Measurements from ENCODE around the gene ZFAND2A.
"Not testable (repeated sequence)": the region's sequence is repeated elsewhere in the genome, so short reads cannot be mapped to it uniquely, and the experiment has no call there.

Gene ZFAND2A

DNA sequence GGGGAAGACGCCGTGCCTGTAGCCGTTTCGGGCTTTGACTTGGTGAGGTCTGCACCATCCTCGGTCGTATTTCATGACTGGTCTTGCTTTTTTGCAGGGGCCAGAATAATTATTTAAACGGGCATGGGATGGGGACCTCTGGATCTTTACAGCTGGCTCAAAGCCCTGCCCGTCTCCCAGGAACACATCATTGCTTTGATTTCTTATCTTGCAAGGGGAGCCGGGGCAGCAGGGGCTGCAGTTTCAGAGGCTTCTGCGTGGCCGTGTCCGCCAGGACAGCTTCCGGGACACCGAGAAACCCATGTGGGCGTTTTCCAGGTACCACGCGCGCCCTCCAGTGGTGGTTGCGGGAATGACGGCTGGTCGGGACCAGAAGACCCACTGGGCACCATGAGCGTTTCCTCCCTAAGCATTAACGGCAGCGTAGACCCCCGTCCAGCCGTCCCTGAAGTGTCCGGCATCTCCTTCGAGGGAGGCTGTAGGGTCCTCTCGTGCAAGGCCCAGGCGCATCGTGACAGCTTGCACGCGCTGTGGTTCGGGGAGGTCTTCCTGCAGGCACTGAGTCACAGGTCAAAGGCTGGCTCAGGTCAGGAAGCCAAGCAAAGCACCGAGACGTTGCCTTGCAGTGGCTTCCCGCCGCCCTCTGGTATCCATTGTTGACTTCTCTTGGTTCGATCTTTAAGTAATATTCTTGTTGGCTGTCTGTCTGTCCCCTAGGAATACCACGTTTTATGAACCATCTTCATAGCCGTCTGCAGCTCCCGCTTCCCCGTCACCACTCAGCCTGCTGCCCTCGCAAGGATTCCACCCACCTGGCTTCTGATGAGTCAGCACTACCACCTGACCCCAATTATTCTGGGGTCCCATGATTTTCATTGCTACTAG is 16.2 kb upstream of the ZFAND2A start:
- DNase-seq, result peak; percentile 88
- in situ Hi-C loops (cut with MboI; ENCODE audit: low pct_unique_long_range_greater_than_20kb, low sequenced_read_pairs), result no loop called here

DNA sequence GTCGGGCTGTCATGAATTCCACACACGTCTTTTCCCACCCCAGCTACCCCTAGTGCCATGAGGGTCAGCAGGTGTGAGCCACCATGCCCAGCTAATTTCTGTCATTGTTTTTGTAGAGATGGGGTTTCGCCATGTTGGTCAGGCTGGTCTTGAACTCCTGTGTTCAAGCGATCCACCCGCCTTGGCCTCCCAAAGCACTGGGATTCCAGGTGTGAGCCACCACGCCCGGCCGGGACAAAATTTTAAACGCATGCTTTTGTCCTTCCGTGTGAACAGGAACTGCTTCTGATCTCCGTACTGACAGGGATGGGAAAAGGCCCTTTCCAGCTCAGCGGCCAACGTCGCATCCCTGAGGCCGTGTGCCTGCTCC is 15.6 kb upstream of the ZFAND2A start:
- in situ Hi-C loops (cut with MboI; ENCODE audit: low pct_unique_long_range_greater_than_20kb, low sequenced_read_pairs), result no loop called here
- DNase-seq, result no peak

DNA sequence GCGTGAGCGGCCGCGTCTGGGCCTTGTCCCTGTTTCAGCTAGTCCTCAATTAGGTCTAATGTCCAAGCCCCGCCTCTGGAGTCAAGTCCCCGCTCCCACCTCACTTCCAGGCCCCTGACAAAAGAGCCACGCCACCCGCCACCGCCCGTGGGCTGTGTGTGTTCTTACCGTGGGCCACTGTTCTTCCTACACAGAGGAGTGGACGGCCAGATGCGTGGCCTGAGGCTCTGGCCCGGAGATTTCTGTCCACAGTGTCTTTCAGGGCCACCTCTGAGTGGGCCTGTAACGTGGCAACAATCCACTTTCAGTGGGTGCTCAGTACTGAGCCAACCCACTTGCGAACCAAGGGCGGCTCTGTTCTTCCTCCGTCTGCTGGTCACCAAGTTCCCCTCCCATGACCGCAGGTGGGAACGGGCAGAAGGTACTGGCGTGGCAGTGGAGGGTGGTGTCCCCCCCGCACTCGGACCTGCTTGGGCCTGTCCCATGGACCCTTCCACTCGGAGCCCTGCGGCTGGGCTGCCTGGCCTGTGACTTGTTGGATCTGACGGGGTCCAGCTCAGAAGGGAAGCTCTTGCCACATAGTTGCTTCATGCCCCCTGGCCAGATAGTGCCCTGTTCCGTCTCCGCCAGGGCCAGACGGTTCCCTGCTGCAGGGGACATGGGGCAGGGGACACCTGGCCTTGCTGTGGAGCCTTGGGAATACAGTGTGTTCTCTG is 15.0 kb upstream of the ZFAND2A start:
- in situ Hi-C loops (cut with MboI; ENCODE audit: low pct_unique_long_range_greater_than_20kb, low sequenced_read_pairs), result no loop called here
- no peak for DNase-seq

DNA sequence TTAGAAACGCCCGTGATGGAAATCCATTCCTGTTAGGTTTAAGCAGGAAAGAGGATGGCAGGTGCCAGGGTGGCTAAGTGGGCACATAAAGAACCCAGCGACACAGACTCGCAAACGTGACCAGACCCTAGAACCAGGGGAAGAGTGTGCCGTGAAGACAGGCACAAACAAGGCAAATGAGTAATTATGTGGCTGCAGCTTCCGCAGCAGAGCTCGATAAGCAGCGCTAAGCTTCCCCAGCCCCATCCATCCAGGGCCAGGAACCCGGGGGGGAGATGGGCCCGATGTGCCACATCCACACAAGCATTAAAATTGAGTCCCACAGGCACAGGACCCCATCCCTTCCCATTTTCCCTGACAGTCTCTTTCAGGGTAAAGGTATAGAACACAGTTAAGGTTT is 14.0 kb upstream of the ZFAND2A start:
- in situ Hi-C loops (cut with MboI; ENCODE audit: low pct_unique_long_range_greater_than_20kb, low sequenced_read_pairs), result no loop called here

DNA sequence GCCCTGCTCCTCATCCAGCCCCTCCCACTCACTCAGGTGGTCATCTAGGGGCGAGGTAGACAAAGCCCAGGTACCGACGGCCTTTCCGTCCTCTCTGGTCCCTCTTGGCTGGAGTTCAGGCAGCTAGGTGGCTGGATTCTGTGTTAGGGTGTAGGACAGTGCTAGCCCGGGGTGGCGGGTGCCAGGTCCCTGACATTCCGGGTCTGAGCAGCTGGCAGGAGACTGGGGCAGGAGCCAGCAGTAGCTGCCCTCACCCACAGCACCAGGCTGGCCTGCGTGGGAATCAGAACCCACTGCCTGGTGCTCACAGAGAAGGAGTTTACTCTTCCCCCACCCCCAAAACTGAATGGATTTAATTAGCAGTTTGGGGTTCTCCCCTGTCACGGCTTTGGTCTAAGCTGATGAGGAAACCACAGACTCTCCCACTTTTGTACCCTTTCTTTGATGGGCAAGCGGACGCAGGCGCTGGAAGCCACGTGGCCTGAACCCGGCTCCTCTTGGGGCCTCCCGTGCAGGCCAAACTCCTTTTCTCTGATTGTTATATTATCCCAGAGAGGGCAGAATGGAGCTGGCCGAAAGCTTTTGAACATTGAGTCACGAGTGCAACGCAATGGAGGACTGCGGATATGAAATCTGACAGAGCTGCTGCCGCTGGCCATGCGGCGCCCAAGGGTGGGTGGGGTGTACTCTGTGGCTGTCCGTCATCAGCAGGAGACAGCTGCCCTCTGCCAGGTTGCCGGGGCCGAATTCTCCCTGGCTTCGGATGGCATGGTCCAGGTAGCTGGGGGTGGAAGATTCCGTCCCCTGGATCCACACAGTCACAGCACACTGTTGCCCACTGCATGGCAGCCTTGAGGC is 12.9 kb upstream of the ZFAND2A start:
- DNase-seq, result no peak
- in situ Hi-C loops (cut with MboI; ENCODE audit: low pct_unique_long_range_greater_than_20kb, low sequenced_read_pairs), result no loop called here

More for the DNA sequence above, 14.0 kb upstream of the ZFAND2A start:
- no peak for DNase-seq

DNA sequence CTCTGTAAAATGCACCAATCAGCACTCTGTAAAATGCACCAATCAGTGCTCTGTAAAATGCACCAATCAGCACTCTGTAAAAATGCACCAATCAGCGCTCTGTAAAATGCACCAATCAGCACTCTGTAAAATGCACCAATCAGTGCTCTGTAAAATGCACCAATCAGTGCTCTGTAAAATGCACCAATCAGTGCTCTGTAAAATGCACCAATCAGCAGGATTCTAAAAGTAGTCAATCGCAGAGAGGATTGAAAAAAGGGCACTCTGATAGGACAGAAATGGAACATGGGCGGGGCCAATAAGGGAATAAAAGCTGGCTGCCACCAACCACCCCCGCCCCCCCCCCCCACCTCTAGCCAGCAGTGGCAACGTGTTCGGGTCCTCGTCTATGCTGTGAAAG is 11.5 kb upstream of the ZFAND2A start:
- in situ Hi-C loops (cut with MboI; ENCODE audit: low pct_unique_long_range_greater_than_20kb, low sequenced_read_pairs); DNase-seq: not testable (repeated sequence)

DNA sequence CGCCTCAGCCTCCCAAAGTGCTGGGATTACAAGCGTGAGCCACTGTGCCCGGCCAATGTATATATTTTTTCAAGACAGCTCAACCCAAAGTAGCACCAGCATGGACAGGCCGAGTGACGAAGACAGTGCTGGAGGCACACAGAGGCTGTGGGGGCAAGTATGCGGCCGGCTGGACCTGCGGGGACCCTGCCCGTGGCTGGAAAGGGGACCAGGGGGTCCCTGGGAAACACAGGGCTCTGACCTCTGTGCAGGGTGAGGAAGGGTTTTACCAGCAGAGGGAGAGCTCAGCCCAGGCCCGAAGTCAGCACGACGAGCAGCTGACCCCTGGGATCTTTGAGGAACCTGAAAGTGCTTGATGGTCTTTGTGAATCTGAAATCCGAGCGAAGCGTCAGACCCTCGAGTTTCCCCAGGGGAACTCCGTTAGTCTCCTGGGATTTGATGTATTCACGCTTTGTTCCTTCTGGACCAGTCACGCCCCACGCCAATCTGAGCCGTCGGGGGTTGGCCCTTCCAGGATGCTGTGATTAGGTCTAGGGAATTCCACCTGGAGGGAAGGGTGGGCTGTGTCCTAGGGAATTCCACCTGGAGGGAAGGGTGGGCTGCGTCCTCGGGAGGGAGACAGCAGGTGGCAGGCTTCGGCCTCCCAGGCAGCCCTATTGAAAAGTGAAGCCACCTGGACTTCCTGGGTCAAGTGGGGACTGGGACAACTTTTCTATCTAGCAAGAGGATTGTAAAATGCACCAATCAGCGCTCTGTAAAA is 10.9 kb upstream of the ZFAND2A start:
- DNase-seq, result no peak
- in situ Hi-C loops (cut with MboI; ENCODE audit: low pct_unique_long_range_greater_than_20kb, low sequenced_read_pairs), result no loop called here

DNA sequence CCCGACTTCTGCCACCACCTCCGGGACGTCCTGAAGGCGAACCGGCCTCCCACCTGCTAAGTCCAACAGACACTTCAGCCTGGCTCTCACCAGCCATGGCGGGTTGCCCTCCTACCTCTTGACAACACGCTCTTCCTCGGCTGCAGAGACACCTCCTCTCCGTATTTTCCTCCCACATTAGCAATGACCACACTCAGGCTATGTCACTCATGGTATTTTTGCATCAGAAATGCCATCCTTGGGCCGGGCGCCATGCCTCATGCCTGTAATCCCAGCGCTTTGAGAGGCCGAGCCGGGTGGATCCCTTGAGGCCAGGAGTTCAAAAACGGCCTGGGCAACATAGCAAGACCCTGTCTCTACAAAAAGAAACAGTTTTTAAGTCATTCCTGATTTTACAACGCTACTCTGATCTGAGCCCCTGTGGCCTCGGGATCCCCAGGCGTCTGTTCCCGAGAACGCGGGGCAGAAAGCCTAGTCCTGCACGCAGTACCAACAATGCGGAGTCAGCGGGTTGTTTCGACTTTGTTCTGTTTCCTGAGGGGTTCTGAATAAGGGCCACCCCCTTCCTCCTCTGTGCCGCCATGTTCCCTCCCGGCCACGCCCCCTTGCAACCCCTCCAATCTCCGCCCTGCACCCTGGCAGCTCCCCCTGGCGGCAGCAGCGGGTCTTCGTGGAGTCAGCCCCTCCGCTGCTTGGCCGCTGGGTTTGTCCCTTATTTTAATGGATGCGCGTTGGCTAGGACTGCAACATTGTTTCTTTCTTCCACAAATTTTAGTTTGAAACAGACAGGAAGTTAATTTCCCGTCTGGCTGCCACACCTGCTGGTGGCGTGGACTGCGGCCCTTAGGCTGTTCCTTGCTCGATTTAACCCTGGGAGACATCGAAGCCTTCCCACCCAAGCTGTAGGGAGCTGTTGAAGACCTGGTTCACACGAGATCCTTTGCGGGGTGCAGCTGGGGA is 9.7 kb upstream of the ZFAND2A start:
- in situ Hi-C loops (cut with MboI; ENCODE audit: low pct_unique_long_range_greater_than_20kb, low sequenced_read_pairs), result no loop called here
- peak; percentile 21 for DNase-seq

DNA sequence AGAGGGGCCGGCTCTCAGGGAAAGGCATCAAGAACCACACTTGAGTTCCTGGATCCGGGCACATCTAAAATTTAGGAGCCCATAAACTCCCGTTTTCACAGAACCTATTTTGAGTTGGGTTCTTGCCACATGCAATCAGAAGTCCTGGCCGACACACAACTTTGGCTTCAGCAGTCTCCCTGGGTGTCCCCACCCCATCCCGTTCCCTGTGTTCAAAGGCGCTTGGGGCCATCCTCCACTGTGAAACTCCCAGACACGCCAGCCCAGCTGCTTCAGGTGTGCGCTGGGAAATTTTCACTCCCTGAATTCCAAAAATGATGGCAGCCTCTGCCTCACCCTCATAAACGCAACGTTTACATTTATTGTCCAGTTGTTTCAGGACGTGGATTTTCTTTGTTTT is 8.4 kb upstream of the ZFAND2A start:
- in situ Hi-C loops (cut with MboI; ENCODE audit: low pct_unique_long_range_greater_than_20kb, low sequenced_read_pairs), result no loop called here
- no peak for DNase-seq

DNA sequence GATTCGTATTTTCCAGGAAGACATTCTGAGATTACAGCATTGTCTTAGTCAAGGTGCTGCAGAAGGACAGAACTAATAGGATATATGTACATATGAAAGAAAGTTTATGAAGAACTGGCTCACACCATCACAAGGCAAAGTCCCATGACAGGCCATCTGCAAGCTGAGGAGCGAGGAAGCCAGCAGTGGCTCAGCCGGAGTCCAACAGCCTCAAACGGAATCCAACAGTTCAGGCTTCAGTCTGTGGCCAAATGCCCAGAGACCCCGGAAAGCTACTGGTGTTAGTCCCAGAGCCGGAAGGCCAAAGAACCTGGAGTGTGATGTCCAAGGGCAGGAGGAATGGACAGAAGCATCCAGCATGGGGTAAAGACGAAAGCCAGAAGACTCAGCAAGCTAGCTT is 4.4 kb upstream of the ZFAND2A start:
- no peak for DNase-seq
- in situ Hi-C loops (cut with MboI; ENCODE audit: low pct_unique_long_range_greater_than_20kb, low sequenced_read_pairs), result no loop called here

DNA sequence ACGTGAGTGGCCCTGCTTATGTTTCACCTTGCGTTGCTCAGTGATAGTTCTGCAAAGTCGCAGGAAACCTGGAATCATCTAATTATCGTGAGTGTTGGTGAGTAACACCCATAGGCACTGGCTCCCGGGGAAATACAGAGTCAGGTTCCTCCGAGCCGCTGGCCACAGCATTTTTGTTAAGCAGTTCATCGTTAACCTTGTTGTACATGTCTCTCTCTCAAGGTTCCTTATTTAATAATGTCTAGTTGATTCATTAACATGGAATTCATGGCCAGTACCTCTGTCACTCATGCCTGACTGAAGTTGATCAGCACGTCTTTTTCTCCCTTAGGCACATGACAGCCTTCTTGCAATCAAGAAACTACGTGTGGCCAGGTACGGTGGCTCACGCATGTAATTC is 3.1 kb upstream of the ZFAND2A start:
- no peak for DNase-seq
- in situ Hi-C loops (cut with MboI; ENCODE audit: low pct_unique_long_range_greater_than_20kb, low sequenced_read_pairs), result no loop called here

DNA sequence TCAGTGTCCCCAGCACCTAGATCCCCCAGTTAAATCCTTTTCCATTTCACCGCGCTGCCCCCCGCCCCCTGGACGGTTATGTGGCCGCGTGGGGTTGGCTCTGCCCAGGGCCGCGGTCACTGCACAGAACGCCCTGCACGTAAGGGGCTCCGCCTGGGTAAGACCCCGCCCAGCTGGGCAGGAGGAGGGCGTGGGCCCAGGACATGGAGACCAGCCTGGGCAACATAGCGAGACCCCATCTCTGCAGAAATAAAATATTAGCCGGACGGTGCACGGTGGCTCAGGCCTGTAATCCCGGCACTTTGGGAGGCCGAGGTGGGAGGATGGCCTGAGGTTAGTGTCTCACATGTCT is 650 bp upstream of the ZFAND2A start:
- DNase-seq, result no peak
- in situ Hi-C loops (cut with MboI; ENCODE audit: low pct_unique_long_range_greater_than_20kb, low sequenced_read_pairs), result no loop called here

DNA sequence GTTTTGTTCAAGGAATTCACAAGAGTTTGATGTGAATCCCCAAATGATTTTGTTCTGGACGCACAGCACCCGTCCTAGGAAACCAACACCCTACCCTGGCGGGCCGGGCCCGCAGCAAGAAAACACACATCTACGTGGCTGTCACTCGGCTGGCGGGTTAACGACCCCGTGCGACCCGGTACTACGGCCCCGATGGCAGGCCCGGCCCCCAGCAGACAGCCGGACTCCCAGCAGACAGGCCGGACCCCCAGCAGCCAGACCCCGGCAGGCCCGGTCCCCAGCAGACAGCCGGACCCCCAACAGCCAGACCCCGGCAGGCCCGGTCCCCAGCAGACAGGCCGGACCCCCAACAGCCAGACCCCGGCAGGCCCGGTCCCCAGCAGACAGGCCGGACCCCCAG is 765 bp downstream of the ZFAND2A start:
- in situ Hi-C loops (cut with MboI; ENCODE audit: low pct_unique_long_range_greater_than_20kb, low sequenced_read_pairs); DNase-seq: not testable (repeated sequence)

DNA sequence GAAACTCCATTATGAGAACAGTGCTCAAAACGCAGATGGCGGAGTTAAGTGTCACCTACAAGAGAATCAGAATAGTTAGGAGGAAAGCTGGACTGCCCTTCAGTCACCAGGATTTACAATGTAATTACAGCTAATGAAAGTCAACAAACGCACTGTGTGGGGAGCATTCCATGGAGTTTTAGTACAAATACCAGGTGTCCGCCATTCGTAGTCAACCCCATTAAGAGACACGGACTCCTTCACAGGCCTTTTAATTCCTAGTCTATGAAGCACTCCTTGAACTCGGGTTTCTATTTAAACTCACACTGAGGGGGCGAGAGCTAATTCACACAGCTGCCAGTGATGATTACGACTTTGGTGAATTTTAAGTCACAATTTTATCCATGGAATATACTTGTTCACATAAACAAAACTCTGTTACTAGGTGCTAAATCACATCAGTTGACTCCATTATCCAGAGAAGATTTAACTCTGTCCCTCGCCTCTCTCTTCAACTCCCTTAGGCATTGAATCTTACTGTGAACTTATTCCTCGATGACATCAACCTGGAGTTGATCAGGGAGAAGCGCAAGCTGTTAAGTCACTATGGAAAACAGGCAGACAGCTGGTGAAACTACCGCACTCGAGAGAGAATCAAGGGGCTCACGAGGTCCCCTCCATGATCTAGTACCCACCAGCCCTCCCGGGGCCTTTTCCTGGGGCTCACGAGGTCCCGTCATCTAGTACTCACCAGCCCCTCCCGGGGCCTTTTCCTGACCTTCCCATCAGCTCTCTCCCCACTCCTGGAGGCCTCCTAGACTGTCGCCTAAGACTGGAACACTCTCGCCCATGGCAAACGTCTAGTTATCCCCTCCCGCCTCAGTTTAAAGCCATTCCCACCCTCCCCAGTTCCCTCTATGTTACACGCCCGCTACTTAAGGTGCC is 1.5 kb downstream of the ZFAND2A start:
- no peak for DNase-seq
- in situ Hi-C loops (cut with MboI; ENCODE audit: low pct_unique_long_range_greater_than_20kb, low sequenced_read_pairs), result no loop called here

DNA sequence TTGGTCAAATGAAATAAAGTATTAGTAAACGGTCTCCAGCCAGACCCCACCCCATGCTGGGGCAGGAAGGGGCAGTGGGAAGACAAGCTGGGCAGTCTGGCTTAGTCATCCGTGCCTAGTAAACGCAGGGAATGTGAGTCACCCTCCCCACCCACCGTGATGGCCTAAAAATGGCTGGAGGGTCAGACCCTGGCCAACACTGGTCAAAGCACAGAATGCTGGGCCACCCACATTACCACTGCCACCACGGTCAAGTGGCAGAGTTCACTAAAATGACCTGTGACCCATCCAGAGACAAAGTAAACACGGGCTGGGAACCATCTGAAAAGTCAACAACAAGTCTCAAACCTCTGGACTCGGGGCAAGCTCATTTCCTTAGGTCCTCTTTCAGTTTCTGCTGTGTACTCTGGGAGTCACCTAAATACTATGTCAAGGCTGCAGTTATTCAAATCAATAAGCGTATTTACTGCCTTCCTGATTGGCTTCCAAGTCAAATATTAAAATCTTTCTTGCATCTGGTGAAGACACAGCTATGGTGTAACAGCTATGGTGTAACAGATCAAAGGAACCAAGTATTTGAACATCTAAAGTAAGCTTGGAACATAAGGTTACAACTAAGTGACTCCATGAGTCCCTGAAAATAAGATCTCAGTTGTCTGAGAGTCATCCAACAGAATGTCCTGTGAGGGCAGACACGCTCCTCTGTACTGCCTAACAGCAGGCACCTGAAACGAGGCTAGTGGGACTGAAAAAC is 3.0 kb downstream of the ZFAND2A start:
- no peak for DNase-seq
- in situ Hi-C loops (cut with MboI; ENCODE audit: low pct_unique_long_range_greater_than_20kb, low sequenced_read_pairs), result no loop called here

Measured in KBM-7 (cell line).